Loucy (cell line): ENCODE data around the gene CEP41.

ENCODE experiments used
- H2AFZ ChIP-seq: fragments of 200-600 bp; sonication (generic); 2 replicates; pipeline ENCODE4 v1.6.0; 2016; ENCODE audit warnings: antibody characterized with exemption, mild to moderate bottlenecking, low read length, moderate library complexity
- H3F3A ChIP-seq: fragments of 200-600 bp; 2 replicates; pipeline ENCODE4 v1.6.0; 2016; ENCODE audit warnings: antibody characterized with exemption, low read depth, mild to moderate bottlenecking
- H3K27me3 ChIP-seq: fragments of 200-600 bp; sonication (generic); 2 replicates; pipeline ENCODE4 v1.6.1; 2014; ENCODE audit warnings: low read length, mild to moderate bottlenecking; ENCODE audit not compliant: insufficient read depth, poor library complexity, severe bottlenecking
- H3K36me3 ChIP-seq: fragments of 200-600 bp; sonication (generic); 2 replicates; pipeline ENCODE4 v1.6.1; 2016; ENCODE audit warnings: low read length; ENCODE audit not compliant: insufficient read depth
- H3K4me1 ChIP-seq: fragments of 200-600 bp; sonication (generic); 2 replicates; pipeline ENCODE4 v1.5.1; 2014; ENCODE audit warnings: low read length, mild to moderate bottlenecking; ENCODE audit not compliant: insufficient read depth, poor library complexity, severe bottlenecking
- H3K4me2 ChIP-seq: fragments of 200-600 bp; sonication (generic); 2 replicates; pipeline ENCODE4 v1.6.0; 2014; ENCODE audit warnings: antibody characterized with exemption, low read length, low read depth, mild to moderate bottlenecking; ENCODE audit not compliant: poor library complexity, severe bottlenecking
- H3K4me3 ChIP-seq: fragments of 200-600 bp; sonication (generic); 2 replicates; pipeline ENCODE4 v1.5.1; 2014; ENCODE audit warnings: low read length, mild to moderate bottlenecking, mixed read lengths; ENCODE audit not compliant: poor library complexity, severe bottlenecking
- H3K79me2 ChIP-seq: fragments of 200-600 bp; sonication (generic); 2 replicates; pipeline ENCODE4 v1.6.1; 2014; ENCODE audit warnings: low read length; ENCODE audit not compliant: insufficient read depth
- H3K9ac ChIP-seq: fragments of 200-600 bp; sonication (generic); 2 replicates; pipeline ENCODE4 v1.6.0; 2014; ENCODE audit warnings: mild to moderate bottlenecking, low read depth, low read length, moderate library complexity; ENCODE audit not compliant: poor library complexity, severe bottlenecking
- H3K9me2 ChIP-seq: fragments of 200-600 bp; sonication (generic); replicated peaks from 2 replicates; pipeline ENCODE4 v1.6.1; 2016; ENCODE audit warnings: low read depth, low read length, mixed read lengths
- H3K9me3 ChIP-seq: fragments of 200-600 bp; sonication (generic); 2 replicates; pipeline ENCODE4 v1.6.1; 2014; ENCODE audit warnings: mild to moderate bottlenecking, antibody characterized with exemption, low read length, low read depth; ENCODE audit not compliant: insufficient read depth
- H4K20me1 ChIP-seq: fragments of 200-600 bp; sonication (generic); 2 replicates; pipeline ENCODE4 v1.6.0; 2014; ENCODE audit warnings: antibody characterized with exemption, low read length, mild to moderate bottlenecking; ENCODE audit not compliant: insufficient read depth, poor library complexity, severe bottlenecking
- CTCF ChIP-seq: fragments of 200-600 bp; sonication (generic); conservative IDR thresholded peaks from 2 replicates; pipeline ENCODE4 v1.5.1; 2014; ENCODE audit warnings: mild to moderate bottlenecking, antibody characterized with exemption, low read length
- EZH2phosphoT487 ChIP-seq: fragments of 200-600 bp; IDR thresholded peaks from 2 replicates; pipeline ENCODE4 v1.6.1; 2018; ENCODE audit warnings: antibody characterized with exemption, mild to moderate bottlenecking, moderate library complexity, borderline replicate concordance

The CEP41 gene

GRCh38 chr7:130479716-130480400 is 39.0 kb upstream of the CEP41 start:
- no peaks in the 10 kb centered on the region for H3K36me3 ChIP-seq
- no peaks in the 10 kb centered on the region; the same call in 1 of the 2 replicates for H3K9me3 ChIP-seq
- H4K20me1 ChIP-seq = no peaks in the 10 kb centered on the region
- H3K9ac ChIP-seq = no peak overlapping the region
- no peaks in the 10 kb centered on the region for H3K27me3 ChIP-seq
- no peak overlapping the region for H3K4me2 ChIP-seq
- peaks cover 12% of the 10 kb centered on the region for H3K4me1 ChIP-seq
- no peaks in the 10 kb centered on the region for H3F3A ChIP-seq
- H2AFZ ChIP-seq = no peak overlapping the region
- no peaks in the 10 kb centered on the region for H3K79me2 ChIP-seq
- no peaks in the 10 kb centered on the region for H3K9me2 ChIP-seq
- no peak overlapping the region for H3K4me3 ChIP-seq
- TF ChIP-seq EZH2phosphoT487 (no peak), CTCF (no peak)

- Histone ChIP-seq H3K9me3 (no peaks in the 10 kb centered on the region; the same call in 1 of the 2 replicates), H4K20me1 (no peaks in the 10 kb centered on the region), H3K4me3 (no peak overlapping the region), H3K9ac (no peak overlapping the region), H3K4me1 (peaks cover 12% of the 10 kb centered on the region), H2AFZ (no peak overlapping the region), H3K4me2 (no peak overlapping the region), H3K79me2 (no peaks in the 10 kb centered on the region), H3K36me3 (no peaks in the 10 kb centered on the region), H3F3A (no peaks in the 10 kb centered on the region), H3K9me2 (no peaks in the 10 kb centered on the region), H3K27me3 (no peaks in the 10 kb centered on the region)
- TF ChIP-seq EZH2phosphoT487 (no peak), CTCF (no peak)
These were observed 38.2 kb upstream of the CEP41 start for GRCh38 chr7:130478991-130479390.

GRCh38 chr7:130476297-130477150 is 35.7 kb upstream of the CEP41 start:
- no peaks in the 10 kb centered on the region; the same call in 1 of the 2 replicates for H3K9me3 ChIP-seq
- H3F3A ChIP-seq = no peaks in the 10 kb centered on the region
- no peaks in the 10 kb centered on the region for H3K36me3 ChIP-seq
- H3K4me1 ChIP-seq = peaks cover 15% of the 10 kb centered on the region
- H4K20me1 ChIP-seq = no peaks in the 10 kb centered on the region
- H3K4me3 ChIP-seq = no peak overlapping the region
- no peak overlapping the region for H3K9ac ChIP-seq
- no peaks in the 10 kb centered on the region for H3K9me2 ChIP-seq
- no peak overlapping the region for H2AFZ ChIP-seq
- H3K79me2 ChIP-seq = no peaks in the 10 kb centered on the region
- no peak for TF ChIP-seq EZH2phosphoT487
- TF ChIP-seq CTCF = no peak
- no peaks in the 10 kb centered on the region for H3K27me3 ChIP-seq
- H3K4me2 ChIP-seq = no peak overlapping the region
